Neural cell (in vitro differentiated cells): ENCODE results near the gene HNRNPM.

ENCODE experiments used
- EP300 ChIP-seq: fragments of 450-650 bp; conservative IDR thresholded peaks from 2 replicates; pipeline ENCODE4 v1.6.1; 2014; ENCODE audit warnings: antibody characterized with exemption, mild to moderate bottlenecking, moderate library complexity; ENCODE audit not compliant: poor library complexity, severe bottlenecking
- EZH2 ChIP-seq: fragments of 200-600, 300-800 bp; shearing (Covaris generic), sonication (generic); IDR thresholded peaks from 2 replicates; pipeline ENCODE4 v1.6.1; 2014; ENCODE audit warnings: antibody characterized with exemption, low read length, borderline replicate concordance, mild to moderate bottlenecking; ENCODE audit not compliant: insufficient read depth, poor library complexity, severe bottlenecking
- MXI1 ChIP-seq: fragments of 450-650 bp; conservative IDR thresholded peaks from 2 replicates; pipeline ENCODE4 v1.6.1; 2014; ENCODE audit warnings: antibody characterized with exemption, mild to moderate bottlenecking; ENCODE audit not compliant: poor library complexity, severe bottlenecking
- POLR2AphosphoS5 ChIP-seq: IDR thresholded peaks from 2 replicates; pipeline ENCODE4 v1.6.1; 2012
- RAD21 ChIP-seq: fragments of 450-650 bp; conservative IDR thresholded peaks from 2 replicates; pipeline ENCODE4 v1.6.1; 2014; ENCODE audit warnings: antibody characterized with exemption, mild to moderate bottlenecking, moderate library complexity
- REST ChIP-seq: IDR thresholded peaks from 2 replicates; pipeline ENCODE4 v1.6.1; 2012; ENCODE audit warnings: borderline replicate concordance
- SMC3 ChIP-seq: fragments of 450-650 bp; conservative IDR thresholded peaks from 2 replicates; pipeline ENCODE4 v1.6.1; 2014; ENCODE audit warnings: antibody characterized with exemption, mild to moderate bottlenecking, moderate library complexity; ENCODE audit not compliant: poor library complexity
- TAF1 ChIP-seq: IDR thresholded peaks from 2 replicates; pipeline ENCODE4 v1.6.1; 2012; ENCODE audit warnings: low read depth
- TF ChIP-seq, protein P1 (sequence below): fragments of 450-650 bp; IDR thresholded peaks from 2 replicates; pipeline ENCODE4 v1.5.1; 2014; ENCODE audit warnings: antibody characterized with exemption, mild to moderate bottlenecking, moderate library complexity; ENCODE audit not compliant: poor library complexity, severe bottlenecking

- TF ChIP-seq POLR2AphosphoS5 (no peak), SMC3 (no peak), EP300 (no peak), TAF1 (no peak), EZH2 (no peak), RAD21 (no peak), REST (no peak), MXI1 (no peak)
- TF ChIP-seq, protein P1, sequence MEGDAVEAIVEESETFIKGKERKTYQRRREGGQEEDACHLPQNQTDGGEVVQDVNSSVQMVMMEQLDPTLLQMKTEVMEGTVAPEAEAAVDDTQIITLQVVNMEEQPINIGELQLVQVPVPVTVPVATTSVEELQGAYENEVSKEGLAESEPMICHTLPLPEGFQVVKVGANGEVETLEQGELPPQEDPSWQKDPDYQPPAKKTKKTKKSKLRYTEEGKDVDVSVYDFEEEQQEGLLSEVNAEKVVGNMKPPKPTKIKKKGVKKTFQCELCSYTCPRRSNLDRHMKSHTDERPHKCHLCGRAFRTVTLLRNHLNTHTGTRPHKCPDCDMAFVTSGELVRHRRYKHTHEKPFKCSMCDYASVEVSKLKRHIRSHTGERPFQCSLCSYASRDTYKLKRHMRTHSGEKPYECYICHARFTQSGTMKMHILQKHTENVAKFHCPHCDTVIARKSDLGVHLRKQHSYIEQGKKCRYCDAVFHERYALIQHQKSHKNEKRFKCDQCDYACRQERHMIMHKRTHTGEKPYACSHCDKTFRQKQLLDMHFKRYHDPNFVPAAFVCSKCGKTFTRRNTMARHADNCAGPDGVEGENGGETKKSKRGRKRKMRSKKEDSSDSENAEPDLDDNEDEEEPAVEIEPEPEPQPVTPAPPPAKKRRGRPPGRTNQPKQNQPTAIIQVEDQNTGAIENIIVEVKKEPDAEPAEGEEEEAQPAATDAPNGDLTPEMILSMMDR = no peak
Observed at GRCh38 chr19:8500158-8500557, 55.4 kb downstream of the HNRNPM start.
